WTC11 (cell line): ENCODE data around the gene PBX3.

Experiments used
- CBFB ChIP-seq: sonication (generic); formaldehyde crosslinking; IDR thresholded peaks from 2 replicates; pipeline ENCODE4 v1.8.1; 2022; ENCODE audit warnings: mild to moderate bottlenecking, low read depth, missing genetic modification reagents
- CREB1 ChIP-seq: sonication (generic); formaldehyde crosslinking; IDR thresholded peaks from 2 replicates; pipeline ENCODE4 v1.8.0; 2023; ENCODE audit warnings: mild to moderate bottlenecking, missing genetic modification reagents
- CREM ChIP-seq: sonication (generic); formaldehyde crosslinking; IDR thresholded peaks from 2 replicates; pipeline ENCODE4 v1.8.1; 2022; ENCODE audit warnings: mild to moderate bottlenecking, missing genetic modification reagents, moderate library complexity
- HMGXB4 ChIP-seq: sonication (generic); formaldehyde crosslinking; IDR thresholded peaks from 2 replicates; pipeline ENCODE4 v1.8.1; 2023; ENCODE audit warnings: mild to moderate bottlenecking, moderate library complexity, missing genetic modification reagents
- IRF2 ChIP-seq: sonication (generic); formaldehyde crosslinking; IDR thresholded peaks from 2 replicates; pipeline ENCODE4 v1.8.0; 2022; ENCODE audit warnings: low read depth, missing genetic modification reagents, borderline replicate concordance
- MYBL2 ChIP-seq: sonication (generic); formaldehyde crosslinking; IDR thresholded peaks from 2 replicates; pipeline ENCODE4 v1.8.1; 2023; ENCODE audit warnings: mild to moderate bottlenecking, moderate library complexity, missing genetic modification reagents
- RELA ChIP-seq: sonication (generic); formaldehyde crosslinking; IDR thresholded peaks from 2 replicates; pipeline ENCODE4 v1.8.1; 2022; ENCODE audit warnings: missing genetic modification reagents, mild to moderate bottlenecking, borderline replicate concordance
- TCF7 ChIP-seq: sonication (generic); formaldehyde crosslinking; IDR thresholded peaks from 2 replicates; pipeline ENCODE4 v1.8.0; 2022; ENCODE audit warnings: mild to moderate bottlenecking, low read depth, missing genetic modification reagents, moderate library complexity
- TP53 ChIP-seq: sonication (generic); formaldehyde crosslinking; IDR thresholded peaks from 2 replicates; pipeline ENCODE4 v1.8.1; 2023; ENCODE audit warnings: mild to moderate bottlenecking, missing genetic modification reagents
- ZNF317 ChIP-seq: sonication (generic); formaldehyde crosslinking; IDR thresholded peaks from 2 replicates; pipeline ENCODE4 v1.8.1; 2023; ENCODE audit warnings: low read depth, mild to moderate bottlenecking, moderate library complexity, missing genetic modification reagents, borderline replicate concordance
- TF ChIP-seq, protein P1 (sequence below): fragments of 200-600 bp; IDR thresholded peaks from 2 replicates; pipeline ENCODE4 v1.8.0; 2022; ENCODE audit warnings: antibody characterized with exemption
- TF ChIP-seq, protein P2 (sequence below): sonication (generic); formaldehyde crosslinking; IDR thresholded peaks from 2 replicates; pipeline ENCODE4 v1.8.1; 2022; ENCODE audit warnings: mild to moderate bottlenecking, missing genetic modification reagents, moderate library complexity, borderline replicate concordance
- TF ChIP-seq, protein P3 (sequence below): sonication (generic); formaldehyde crosslinking; IDR thresholded peaks from 2 replicates; pipeline ENCODE4 v1.8.1; 2022; ENCODE audit warnings: low read depth, missing genetic modification reagents, borderline replicate concordance
- TF ChIP-seq, protein P4 (sequence below): sonication (generic); formaldehyde crosslinking; IDR thresholded peaks from 2 replicates; pipeline ENCODE4 v1.8.0; 2022; ENCODE audit warnings: mild to moderate bottlenecking, missing genetic modification reagents

DNA sequence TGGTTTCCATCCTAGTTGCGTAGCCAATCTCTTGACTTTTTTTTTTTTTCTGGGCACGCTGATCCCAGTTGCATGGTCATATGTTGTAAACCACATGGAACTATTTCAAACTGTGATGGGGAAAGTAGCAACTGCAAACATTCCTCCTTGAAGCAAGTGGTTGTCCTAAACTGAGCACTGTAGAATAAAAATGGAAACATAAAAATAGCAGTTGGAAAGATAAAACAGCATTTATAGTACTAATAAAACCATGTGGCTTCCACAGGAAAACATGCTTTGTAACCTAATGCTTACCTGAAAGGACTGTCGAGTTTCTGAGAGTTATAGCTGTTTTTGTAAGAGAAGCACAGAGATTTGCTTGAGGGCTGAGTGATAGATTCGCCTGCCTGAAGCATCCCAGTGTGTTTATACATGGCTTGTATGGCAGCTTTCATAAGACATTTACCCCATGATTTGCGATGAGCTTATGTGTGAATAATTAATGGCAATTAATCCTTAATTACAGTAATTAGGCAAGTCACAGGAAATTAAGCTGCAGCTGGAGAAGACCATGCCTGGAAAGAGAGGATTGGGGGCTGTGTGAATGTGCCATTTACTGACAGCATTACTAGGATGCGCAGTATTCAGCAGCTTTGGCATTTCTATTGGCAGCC, 136.5 kb downstream of the PBX3 start:
- TF ChIP-seq, protein P1, sequence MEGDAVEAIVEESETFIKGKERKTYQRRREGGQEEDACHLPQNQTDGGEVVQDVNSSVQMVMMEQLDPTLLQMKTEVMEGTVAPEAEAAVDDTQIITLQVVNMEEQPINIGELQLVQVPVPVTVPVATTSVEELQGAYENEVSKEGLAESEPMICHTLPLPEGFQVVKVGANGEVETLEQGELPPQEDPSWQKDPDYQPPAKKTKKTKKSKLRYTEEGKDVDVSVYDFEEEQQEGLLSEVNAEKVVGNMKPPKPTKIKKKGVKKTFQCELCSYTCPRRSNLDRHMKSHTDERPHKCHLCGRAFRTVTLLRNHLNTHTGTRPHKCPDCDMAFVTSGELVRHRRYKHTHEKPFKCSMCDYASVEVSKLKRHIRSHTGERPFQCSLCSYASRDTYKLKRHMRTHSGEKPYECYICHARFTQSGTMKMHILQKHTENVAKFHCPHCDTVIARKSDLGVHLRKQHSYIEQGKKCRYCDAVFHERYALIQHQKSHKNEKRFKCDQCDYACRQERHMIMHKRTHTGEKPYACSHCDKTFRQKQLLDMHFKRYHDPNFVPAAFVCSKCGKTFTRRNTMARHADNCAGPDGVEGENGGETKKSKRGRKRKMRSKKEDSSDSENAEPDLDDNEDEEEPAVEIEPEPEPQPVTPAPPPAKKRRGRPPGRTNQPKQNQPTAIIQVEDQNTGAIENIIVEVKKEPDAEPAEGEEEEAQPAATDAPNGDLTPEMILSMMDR: no peak
- TF ChIP-seq CREM: no peak
- no peak for TF ChIP-seq HMGXB4 (CRISPR knock-in tag)
- no peak for TF ChIP-seq ZNF317 (CRISPR knock-in tag)
- TF ChIP-seq, protein P2, sequence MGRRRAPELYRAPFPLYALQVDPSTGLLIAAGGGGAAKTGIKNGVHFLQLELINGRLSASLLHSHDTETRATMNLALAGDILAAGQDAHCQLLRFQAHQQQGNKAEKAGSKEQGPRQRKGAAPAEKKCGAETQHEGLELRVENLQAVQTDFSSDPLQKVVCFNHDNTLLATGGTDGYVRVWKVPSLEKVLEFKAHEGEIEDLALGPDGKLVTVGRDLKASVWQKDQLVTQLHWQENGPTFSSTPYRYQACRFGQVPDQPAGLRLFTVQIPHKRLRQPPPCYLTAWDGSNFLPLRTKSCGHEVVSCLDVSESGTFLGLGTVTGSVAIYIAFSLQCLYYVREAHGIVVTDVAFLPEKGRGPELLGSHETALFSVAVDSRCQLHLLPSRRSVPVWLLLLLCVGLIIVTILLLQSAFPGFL: no peak
- TF ChIP-seq RELA (CRISPR knock-in tag): no peak
- no peak for TF ChIP-seq CREB1 (CRISPR knock-in tag)
- no peak for TF ChIP-seq IRF2 (CRISPR knock-in tag)
- TF ChIP-seq, protein P3, sequence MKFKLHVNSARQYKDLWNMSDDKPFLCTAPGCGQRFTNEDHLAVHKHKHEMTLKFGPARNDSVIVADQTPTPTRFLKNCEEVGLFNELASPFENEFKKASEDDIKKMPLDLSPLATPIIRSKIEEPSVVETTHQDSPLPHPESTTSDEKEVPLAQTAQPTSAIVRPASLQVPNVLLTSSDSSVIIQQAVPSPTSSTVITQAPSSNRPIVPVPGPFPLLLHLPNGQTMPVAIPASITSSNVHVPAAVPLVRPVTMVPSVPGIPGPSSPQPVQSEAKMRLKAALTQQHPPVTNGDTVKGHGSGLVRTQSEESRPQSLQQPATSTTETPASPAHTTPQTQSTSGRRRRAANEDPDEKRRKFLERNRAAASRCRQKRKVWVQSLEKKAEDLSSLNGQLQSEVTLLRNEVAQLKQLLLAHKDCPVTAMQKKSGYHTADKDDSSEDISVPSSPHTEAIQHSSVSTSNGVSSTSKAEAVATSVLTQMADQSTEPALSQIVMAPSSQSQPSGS (CRISPR knock-in tag): no peak
- no peak for TF ChIP-seq TP53 (CRISPR knock-in tag)
- no peak for TF ChIP-seq CBFB
- TF ChIP-seq, protein P4, sequence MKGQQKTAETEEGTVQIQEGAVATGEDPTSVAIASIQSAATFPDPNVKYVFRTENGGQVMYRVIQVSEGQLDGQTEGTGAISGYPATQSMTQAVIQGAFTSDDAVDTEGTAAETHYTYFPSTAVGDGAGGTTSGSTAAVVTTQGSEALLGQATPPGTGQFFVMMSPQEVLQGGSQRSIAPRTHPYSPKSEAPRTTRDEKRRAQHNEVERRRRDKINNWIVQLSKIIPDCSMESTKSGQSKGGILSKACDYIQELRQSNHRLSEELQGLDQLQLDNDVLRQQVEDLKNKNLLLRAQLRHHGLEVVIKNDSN (CRISPR knock-in tag): no peak
- TF ChIP-seq TCF7: no peak
- no peak for TF ChIP-seq MYBL2
